Lower leg skin (tissue), 4 donors: ENCODE measurements around the gene SNAI1. TPM values are rescaled to one million over a fixed set of nuclear protein-coding genes. Genes with fewer than 3 reads are reported as not detected.

Experiments
- DNase-seq, 2 donors: peaks; one replicate each; pipeline ENCODE4 v3.0.0-alpha.2; 2019; ENCODE audit warnings: low spot score in 2 of 2
- H3K4me3 ChIP-seq: fragments of 200-600 bp; sonication (generic); 2 replicates; pipeline ENCODE4 v1.5.1; 2017; ENCODE audit warnings: mild to moderate bottlenecking, low read depth; ENCODE audit not compliant: poor library complexity, severe bottlenecking
- CTCF ChIP-seq, 3 donors: fragments of 450-650 bp; IDR thresholded peaks; one replicate each; pipeline ENCODE4 v1.5.1; 2016; ENCODE audit warnings: antibody characterized with exemption in 3 of 3, mild to moderate bottlenecking in 3 of 3, moderate library complexity in 2 of 3
- POLR2A ChIP-seq, 2 donors: fragments of 450-650 bp; IDR thresholded peaks; one replicate each; pipeline ENCODE4 v1.6.1; 2016 to 2017; ENCODE audit warnings: antibody characterized with exemption in 2 of 2, mild to moderate bottlenecking in 1 of 2, moderate library complexity in 1 of 2
- WGBS, 2 donors: methylation state at CpG; one replicate each; pipeline ENCODE4 v1.1.5; 2018; 5-methylcytosine and 5-hydroxymethylcytosine counted together
- intact Hi-C: fragments of 100-400 bp; cut with DNase I; formaldehyde crosslinking; loops from one replicate; pipeline ENCODE4 v1.15.0; 2023; ENCODE audit warnings: low total_unique reads
- total RNA-seq, 4 donors: library from RNA; depleted of rRNA; stranded (reverse); fragments of >200 nt; gene quantifications; one replicate each; pipeline ENCODE4 v1.1.0, GENCODE V29; 2016

SNAI1 gene
- total RNA-seq, 4 donors from 2014 or later, result 0.65 to 3.7 (median 1.3) TPM

DNA sequence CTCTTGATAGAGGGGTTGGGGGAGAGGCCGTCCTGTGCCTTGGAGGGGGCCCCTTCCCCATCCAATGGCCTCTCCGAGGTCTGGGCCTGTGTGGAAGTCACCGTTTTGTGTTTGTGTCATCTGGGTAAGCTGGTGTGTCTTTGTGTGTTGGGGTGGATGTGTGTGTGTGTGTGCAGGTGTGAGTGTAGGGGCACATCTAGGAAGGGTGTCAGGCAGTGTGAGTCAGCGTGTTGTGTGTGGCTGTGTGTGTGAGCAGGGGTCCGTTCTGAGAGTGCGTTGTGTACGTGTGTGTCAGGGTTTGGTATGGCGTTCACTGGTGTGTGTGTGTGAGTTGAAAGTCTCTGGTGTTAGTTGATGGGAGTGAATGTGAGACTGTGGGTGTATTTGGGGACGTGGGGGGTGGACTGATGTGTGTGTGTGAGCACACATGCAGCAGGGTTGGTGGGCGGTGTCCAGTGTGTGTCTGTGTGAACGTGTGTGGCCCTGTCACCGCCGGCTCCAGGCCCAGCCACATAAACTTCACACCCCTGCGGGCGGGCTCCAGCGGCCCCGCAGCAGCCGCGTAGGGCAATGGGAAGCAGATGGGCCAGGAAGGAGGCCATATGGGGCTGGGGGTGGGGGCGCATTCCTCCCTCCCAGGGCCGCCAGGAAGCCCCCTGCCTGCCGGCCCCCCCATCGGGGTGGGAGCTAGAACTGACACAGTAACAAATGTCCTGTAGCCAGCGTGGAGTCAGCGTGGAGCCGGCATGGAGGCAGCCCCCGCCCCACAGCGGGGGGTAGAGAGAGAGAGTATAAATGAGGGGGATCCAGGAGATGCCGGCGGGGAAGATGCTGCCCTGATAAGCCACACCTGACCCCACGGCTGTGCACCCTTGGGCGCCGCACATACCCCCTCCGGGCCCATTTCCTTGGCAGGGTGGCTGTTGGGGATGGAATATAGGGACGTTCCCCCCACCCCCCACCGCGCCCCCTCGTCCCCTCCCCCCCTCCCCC is 32.1 kb downstream of the SNAI1 start:
- intact Hi-C loops, result no loop called here
- WGBS, 2 donors, result 59% methylated on average over 35 to 38 of the region's 38 CpGs
- H3K4me3 ChIP-seq, result no peak overlapping the region
- no peak for TF ChIP-seq CTCF (IDR thresholded peaks at IDR 0.05)
- TF ChIP-seq POLR2A (IDR thresholded peaks at IDR 0.05), result no peak
- DNase-seq, result no peak

GRCh38 chr20:50015636-50015992 is 32.8 kb downstream of the SNAI1 start:
- no peak overlapping the region for H3K4me3 ChIP-seq
- intact Hi-C loops, result no loop called here
- 69 to 76% methylated on average over 6 to 8 of the region's 8 CpGs for WGBS, 2 donors
- TF ChIP-seq CTCF (IDR thresholded peaks at IDR 0.05) (no peak), POLR2A (IDR thresholded peaks at IDR 0.05) (no peak)
- DNase-seq, result no peak

DNA sequence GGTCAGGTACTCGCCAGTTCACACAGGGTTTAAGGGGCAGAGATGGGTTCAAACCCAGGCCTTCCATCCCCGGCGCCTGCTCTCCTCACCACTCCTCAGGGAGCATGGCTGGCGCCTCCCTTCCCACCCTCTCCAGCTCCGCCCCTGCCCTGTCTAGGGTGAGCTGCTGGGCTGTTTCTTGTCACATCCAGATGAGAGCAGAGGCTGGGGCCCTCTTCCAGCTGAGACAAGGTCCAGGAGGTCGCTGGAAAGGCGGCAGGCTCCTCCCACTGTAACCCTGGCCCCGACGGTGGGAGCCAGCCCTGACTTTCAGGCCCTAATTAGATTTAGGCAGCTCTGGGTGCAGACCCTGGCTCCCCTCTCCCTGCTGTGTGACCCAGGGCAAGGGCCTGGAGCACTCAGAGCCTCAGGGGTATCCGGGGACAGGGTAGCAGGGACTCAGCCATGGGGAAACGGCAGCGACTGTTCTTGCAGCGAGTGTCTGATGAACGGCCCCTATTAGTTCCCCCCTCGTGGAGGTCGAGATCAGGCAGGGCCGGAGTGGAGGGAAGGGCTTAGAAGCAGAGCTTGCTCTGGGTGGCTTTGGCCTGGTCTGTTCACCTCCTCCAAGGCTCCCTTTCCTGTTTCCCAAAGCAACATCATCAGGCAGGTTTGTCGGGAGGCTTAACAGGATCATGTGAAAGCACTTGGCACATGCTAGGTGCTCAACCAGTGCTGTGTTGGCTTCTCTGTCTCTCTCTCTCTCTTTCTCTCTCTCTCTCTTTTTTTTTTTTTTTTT is 33.4 kb downstream of the SNAI1 start:
- 66 to 70% methylated on average over 17 to 18 of the region's 18 CpGs for WGBS, 2 donors
- intact Hi-C loops, result no loop called here
- no peak for DNase-seq

DNA sequence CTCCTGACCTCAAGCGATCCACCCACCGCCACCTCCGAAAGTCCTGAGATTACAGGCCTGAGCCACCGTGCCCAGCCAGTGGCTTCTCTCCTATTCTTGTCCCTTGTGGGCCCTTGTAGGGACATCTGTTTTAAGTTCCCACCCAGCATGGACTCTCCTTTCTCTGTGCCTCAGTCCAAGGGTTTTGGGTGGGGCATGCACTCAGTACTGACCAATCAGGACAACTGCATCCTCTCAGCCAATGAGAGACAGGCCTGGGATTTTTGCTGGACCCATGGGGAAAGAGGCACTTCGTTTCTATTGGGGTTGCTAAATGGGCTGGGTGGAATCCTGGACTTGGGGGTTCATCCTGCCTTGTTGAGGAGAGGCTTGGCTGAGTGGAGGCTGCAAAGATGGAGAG is 34.4 kb downstream of the SNAI1 start:
- TF ChIP-seq CTCF (IDR thresholded peaks at IDR 0.05), result no peak
- TF ChIP-seq POLR2A (IDR thresholded peaks at IDR 0.05), result no peak
- 76 to 86% methylated on average over 5 of the region's 5 CpGs for WGBS, 2 donors
- intact Hi-C loops, result no loop called here
- DNase-seq, result no peak
- H3K4me3 ChIP-seq, result no peak overlapping the region

More for the DNA sequence above, 33.4 kb downstream of the SNAI1 start:
- no peak overlapping the region for H3K4me3 ChIP-seq
- TF ChIP-seq POLR2A (IDR thresholded peaks at IDR 0.05), result no peak
- TF ChIP-seq CTCF (IDR thresholded peaks at IDR 0.05), result no peak

DNA sequence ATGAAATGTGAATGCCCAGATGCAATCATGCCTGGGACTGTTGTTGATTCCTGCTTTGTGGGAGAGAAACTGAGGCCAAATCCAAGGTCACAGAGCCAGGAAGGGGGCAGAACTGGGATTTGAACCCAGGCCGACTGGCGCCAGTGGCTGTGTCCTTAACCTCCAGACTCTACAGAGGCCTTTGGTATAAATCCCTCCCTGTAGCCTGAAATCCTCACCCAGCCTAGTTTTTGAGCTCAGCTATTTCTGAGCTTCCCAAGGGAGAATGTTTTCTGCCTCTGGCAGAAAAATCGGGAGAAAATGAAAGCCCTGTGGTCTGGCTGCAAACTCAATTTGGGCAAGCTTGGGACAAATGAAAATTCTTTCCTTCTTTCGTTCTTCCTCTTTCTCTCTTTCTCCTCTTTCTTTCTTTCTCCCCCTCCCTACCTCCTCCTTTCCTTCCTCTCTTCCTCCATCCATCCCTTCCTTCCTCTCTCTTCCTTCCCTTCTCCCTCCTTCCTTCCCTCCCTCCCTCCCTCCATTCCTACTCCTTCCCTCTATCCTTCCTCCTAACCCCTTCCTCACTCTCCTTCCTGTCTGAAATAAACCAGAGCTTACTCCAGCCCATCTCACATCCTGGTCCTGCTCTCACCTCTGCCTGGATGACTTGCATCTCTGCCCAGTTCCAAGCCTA is 34.9 kb downstream of the SNAI1 start:
- no peak for DNase-seq
- TF ChIP-seq CTCF (IDR thresholded peaks at IDR 0.05) (no peak), POLR2A (IDR thresholded peaks at IDR 0.05) (no peak)
- 59% methylated on average over 4 of the region's 4 CpGs for WGBS, 2 donors
- intact Hi-C loops, result no loop called here
- H3K4me3 ChIP-seq, result no peak overlapping the region
